Spleen (tissue), 7 donors: ENCODE data around the gene VWA5B2.

Source experiments
- POLR2A ChIP-seq, 3 donors: fragments of 450-650 bp; IDR thresholded peaks; one replicate each; pipeline ENCODE4 v1.5.1; 2017; ENCODE audit warnings: antibody characterized with exemption in 3 of 3, mild to moderate bottlenecking in 1 of 3
- POLR2AphosphoS5 ChIP-seq, 3 donors: sonication (generic); formaldehyde crosslinking; IDR thresholded peaks; one replicate each; pipeline ENCODE4 v1.5.1; 2017; ENCODE audit warnings: antibody characterized with exemption in 3 of 3
- TF ChIP-seq, protein P1 (sequence below), 11 experiments: fragments of 200-600 bp in 7 of 11; fragments of 450-650 bp in 4 of 11; sonication (generic) in 4 of 11; IDR thresholded peaks in 8 of 11; conservative IDR thresholded peaks in 3 of 11; 1 replicate in 7 of 11; 2 replicates in 4 of 11; pipeline versions ENCODE4 v1.4.0 to v1.8.0; 2016 to 2021; ENCODE audit warnings: antibody characterized with exemption in 11 of 11, inconsistent platforms in 4 of 11, mild to moderate bottlenecking in 1 of 11
- donor health status: DM: no; HTN: no; CAD: no; lungs with moderate emphysema.
- donor health status: DM: no; HTN: no; CAD: no.
- donor health status: DM: no; HTN: no; CAD: no.

DNA sequence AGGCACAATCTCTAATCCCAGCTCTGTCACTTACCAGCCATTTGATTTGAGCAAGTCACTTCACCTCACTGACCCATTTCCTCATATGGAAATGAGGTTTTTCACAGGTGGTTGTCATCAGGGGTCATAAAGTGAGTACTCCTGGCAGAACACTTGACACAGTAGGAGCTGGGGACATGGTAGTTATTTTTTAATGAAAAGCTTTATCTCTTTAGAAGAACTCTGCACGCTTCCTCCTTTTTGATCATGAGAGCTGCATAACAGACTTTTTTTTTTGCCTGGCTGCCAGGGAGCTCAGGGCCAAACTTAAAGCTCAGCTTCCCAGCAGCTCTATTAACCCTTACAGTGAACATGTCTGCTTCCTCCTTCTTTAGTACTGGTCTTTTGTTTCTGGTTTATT is 8.4 kb downstream of the VWA5B2 start:
- TF ChIP-seq, protein P1, sequence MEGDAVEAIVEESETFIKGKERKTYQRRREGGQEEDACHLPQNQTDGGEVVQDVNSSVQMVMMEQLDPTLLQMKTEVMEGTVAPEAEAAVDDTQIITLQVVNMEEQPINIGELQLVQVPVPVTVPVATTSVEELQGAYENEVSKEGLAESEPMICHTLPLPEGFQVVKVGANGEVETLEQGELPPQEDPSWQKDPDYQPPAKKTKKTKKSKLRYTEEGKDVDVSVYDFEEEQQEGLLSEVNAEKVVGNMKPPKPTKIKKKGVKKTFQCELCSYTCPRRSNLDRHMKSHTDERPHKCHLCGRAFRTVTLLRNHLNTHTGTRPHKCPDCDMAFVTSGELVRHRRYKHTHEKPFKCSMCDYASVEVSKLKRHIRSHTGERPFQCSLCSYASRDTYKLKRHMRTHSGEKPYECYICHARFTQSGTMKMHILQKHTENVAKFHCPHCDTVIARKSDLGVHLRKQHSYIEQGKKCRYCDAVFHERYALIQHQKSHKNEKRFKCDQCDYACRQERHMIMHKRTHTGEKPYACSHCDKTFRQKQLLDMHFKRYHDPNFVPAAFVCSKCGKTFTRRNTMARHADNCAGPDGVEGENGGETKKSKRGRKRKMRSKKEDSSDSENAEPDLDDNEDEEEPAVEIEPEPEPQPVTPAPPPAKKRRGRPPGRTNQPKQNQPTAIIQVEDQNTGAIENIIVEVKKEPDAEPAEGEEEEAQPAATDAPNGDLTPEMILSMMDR (IDR thresholded peaks at IDR 0.05 in 8 of 11, conservative IDR thresholded peaks at IDR 0.05 in 3 of 11), result no peak
- TF ChIP-seq POLR2A (IDR thresholded peaks at IDR 0.05) (no peak), POLR2AphosphoS5 (IDR thresholded peaks at IDR 0.05) (no peak)
